Right atrium auricular region (tissue), 2 donors: ENCODE measurements around the gene TNS4. TPM values are rescaled to one million over a fixed set of nuclear protein-coding genes. Genes with fewer than 3 reads are reported as not detected.

Experiments used
- DNase-seq: peaks from one replicate; pipeline ENCODE4 v3.0.0-alpha.2; 2019; ENCODE audit warnings: low spot score
- H3K27ac ChIP-seq, 2 donors: fragments of 200-600 bp; sonication (generic); 1 replicate in 1 of 2; 2 replicates in 1 of 2; pipeline ENCODE4 v1.5.1; 2016 to 2019
- H3K27me3 ChIP-seq, 2 donors: fragments of 200-600 bp; sonication (generic); one replicate each; pipeline versions ENCODE4 v1.5.1 to v1.6.0; 2017 to 2019
- H3K36me3 ChIP-seq: fragments of 200-600 bp; sonication (generic); one replicate; pipeline ENCODE4 v1.5.1; 2016
- H3K4me1 ChIP-seq, 2 donors: fragments of 200-600 bp; sonication (generic); one replicate each; pipeline versions ENCODE4 v1.5.1 to v1.6.0; 2017 to 2019
- H3K4me3 ChIP-seq, 2 donors: fragments of 200-600 bp; sonication (generic); 1 replicate in 1 of 2; 2 replicates in 1 of 2; pipeline ENCODE4 v1.5.1; 2017 to 2019; ENCODE audit warnings: mild to moderate bottlenecking in 1 of 2, moderate library complexity in 1 of 2
- H3K9me3 ChIP-seq, 2 donors: fragments of 200-600 bp; sonication (generic); one replicate each; pipeline ENCODE4 v1.5.1; 2019
- CTCF ChIP-seq, 2 donors: fragments of 200-600 bp; sonication (generic); IDR thresholded peaks; one replicate each; pipeline ENCODE4 v1.5.1; 2019; ENCODE audit warnings: antibody characterized with exemption in 2 of 2
- total RNA-seq, 2 donors: library from RNA; depleted of rRNA; stranded (reverse); fragments of >200 nt; gene quantifications; one replicate each; pipeline ENCODE4 v1.1.0, GENCODE V29; 2016

The TNS4 gene
- total RNA-seq, 2 donors from 2014 or later, result not detected

- Histone ChIP-seq H3K27me3 (no peaks in the 10 kb centered on the region), H3K4me3 (no peak overlapping the region), H3K36me3 (no peaks in the 10 kb centered on the region), H3K27ac (peak overlapping the region; percentile 51 to 70), H3K9me3 (no peaks in the 10 kb centered on the region), H3K4me1 (peaks cover 0 to 52% of the 10 kb centered on the region in 2 donors)
- DNase-seq, result no peak
- no peak for TF ChIP-seq CTCF (IDR thresholded peaks at IDR 0.05)
These were observed 31.3 kb upstream of the TNS4 start for GRCh38 chr17:40532520-40533253.

- no peaks in the 10 kb centered on the region for H3K27me3 ChIP-seq
- peaks cover 0 to 39% of the 10 kb centered on the region in 2 donors for H3K4me1 ChIP-seq
- no peak for TF ChIP-seq CTCF (IDR thresholded peaks at IDR 0.05)
- DNase-seq, result no peak
- H3K4me3 ChIP-seq, result no peak overlapping the region
- H3K27ac ChIP-seq, result no peak overlapping the region
- H3K36me3 ChIP-seq, result no peaks in the 10 kb centered on the region
- H3K9me3 ChIP-seq, result no peaks in the 10 kb centered on the region
These were observed 29.9 kb upstream of the TNS4 start for GRCh38 chr17:40531051-40531991.

GRCh38 chr17:40530531-40530994, 29.1 kb upstream of the TNS4 start:
- Histone ChIP-seq H3K9me3 (peaks cover 0 to under 1% of the 10 kb centered on the region in 2 donors), H3K36me3 (no peaks in the 10 kb centered on the region), H3K4me1 (peaks cover 0 to 32% of the 10 kb centered on the region in 2 donors), H3K4me3 (no peak overlapping the region), H3K27ac (no peak overlapping the region), H3K27me3 (no peaks in the 10 kb centered on the region)
- no peak for TF ChIP-seq CTCF (IDR thresholded peaks at IDR 0.05)
- DNase-seq, result no peak

GRCh38 chr17:40529991-40530390, 28.6 kb upstream of the TNS4 start:
- DNase-seq, result no peak
- no peak overlapping the region for H3K27ac ChIP-seq
- no peak for TF ChIP-seq CTCF (IDR thresholded peaks at IDR 0.05)

GRCh38 chr17:40528692-40529417, 27.4 kb upstream of the TNS4 start:
- Histone ChIP-seq H3K36me3 (no peaks in the 10 kb centered on the region), H3K9me3 (peaks cover 0 to 7% of the 10 kb centered on the region in 2 donors), H3K4me1 (peaks cover 0 to 18% of the 10 kb centered on the region in 2 donors), H3K4me3 (no peak overlapping the region), H3K27me3 (no peaks in the 10 kb centered on the region), H3K27ac (no peak overlapping the region)
- DNase-seq, result no peak
- no peak for TF ChIP-seq CTCF (IDR thresholded peaks at IDR 0.05)

More at GRCh38 chr17:40529991-40530390, 28.6 kb upstream of the TNS4 start:
- Histone ChIP-seq H3K27me3 (no peaks in the 10 kb centered on the region), H3K4me3 (no peak overlapping the region), H3K9me3 (peaks cover 0 to 6% of the 10 kb centered on the region in 2 donors), H3K36me3 (no peaks in the 10 kb centered on the region), H3K4me1 (peaks cover 0 to 26% of the 10 kb centered on the region in 2 donors)
